Measurements from ENCODE around the gene PCMT1.

Gene PCMT1

DNA sequence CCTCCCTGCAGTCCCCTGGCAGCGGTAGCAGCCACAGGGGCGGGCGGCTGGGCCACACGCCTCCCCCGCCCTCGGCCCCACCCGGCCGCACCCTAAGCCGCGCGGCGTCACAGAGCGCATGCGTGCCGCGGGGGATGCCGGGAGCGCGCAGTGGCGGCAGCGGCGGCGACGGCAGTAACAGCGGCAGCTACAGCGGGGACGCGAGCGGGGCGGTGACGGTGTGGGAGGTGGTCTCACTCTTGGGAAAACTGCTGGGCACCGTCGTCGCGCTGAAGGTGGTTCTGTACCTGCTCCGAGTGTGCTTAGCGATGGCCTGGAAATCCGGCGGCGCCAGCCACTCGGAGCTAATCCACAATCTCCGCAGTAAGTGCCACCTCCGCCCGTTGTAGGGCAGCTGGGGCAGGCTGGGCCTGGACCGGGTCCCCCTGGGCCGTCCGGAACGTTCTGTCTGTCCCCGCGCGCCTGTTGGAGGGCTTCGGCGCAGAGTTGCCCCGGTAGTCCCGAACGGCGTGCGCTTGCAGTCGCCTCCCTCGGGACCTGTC, at the start of gene PCMT1:
Gene PCMT1 (plus strand): TSS at position 148 of the 542 bp plus-strand sequence. CDS start 161 bp downstream, at position 309.
- TF ChIP-seq CTCF (IDR thresholded peaks at IDR 0.05) = no peak

- TF ChIP-seq CTCF (IDR thresholded peaks at IDR 0.05) = no peak
Observed at GRCh38 chr6:149701714-149702113, 47.8 kb upstream of the PCMT1 start.

- no peak for TF ChIP-seq CTCF (IDR thresholded peaks at IDR 0.05)
Observed at GRCh38 chr6:149711711-149712110, 37.8 kb upstream of the PCMT1 start.

DNA sequence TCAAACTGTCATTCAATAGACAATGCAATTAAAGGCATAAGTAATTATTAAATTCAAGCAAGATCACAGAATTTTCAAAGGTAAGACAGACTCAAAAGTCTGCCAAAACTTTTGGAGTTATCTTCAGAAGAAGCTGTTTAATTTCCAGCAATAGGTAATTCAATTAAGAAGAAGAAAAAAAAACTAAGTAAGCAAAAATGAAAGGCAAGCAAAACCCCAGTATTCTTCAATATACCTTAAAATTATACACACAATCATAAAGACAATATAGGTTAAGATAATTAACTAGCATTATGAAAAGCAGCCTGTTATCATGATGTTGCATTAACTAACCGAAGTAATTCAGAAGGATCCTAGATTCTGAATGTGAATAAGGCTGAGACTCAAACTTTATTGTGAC, 35.1 kb upstream of the PCMT1 start:
- TF ChIP-seq CTCF (IDR thresholded peaks at IDR 0.05) = no peak

DNA sequence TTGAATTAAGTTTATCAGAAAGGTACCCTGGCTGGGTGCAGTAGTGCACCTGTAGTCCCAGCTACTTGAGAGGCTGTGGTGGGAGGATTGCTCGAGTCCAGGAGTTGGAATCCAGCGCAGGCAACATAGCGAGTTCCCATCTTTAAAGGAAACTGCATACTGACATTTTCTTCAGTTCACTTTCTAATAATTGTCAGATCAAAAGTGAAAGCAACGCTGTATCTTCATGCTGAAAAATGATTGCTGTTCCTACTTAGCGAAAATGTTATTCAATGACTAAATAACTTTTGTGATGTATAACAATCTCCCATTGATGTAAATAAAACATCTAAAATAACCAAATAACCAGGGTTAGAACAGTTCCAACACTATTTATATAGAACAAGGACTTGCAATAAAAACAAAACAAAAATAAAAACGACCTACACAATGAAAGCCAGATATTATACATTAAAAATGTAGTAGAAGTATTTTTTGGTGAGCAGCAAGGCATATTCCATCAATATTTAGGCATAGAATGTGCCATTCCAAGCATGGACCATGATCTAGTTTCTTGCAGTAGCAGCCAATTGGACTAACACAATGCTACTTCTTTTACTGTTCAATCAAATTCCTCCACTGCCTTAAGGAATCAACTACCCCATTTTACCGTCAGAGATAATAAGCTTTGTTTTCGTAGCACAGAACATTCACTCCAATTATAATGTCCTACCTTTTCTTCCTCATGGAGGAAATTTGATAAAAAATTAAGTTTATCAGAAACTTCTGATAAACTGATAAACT, 33.2 kb upstream of the PCMT1 start:
- no peak for TF ChIP-seq CTCF (IDR thresholded peaks at IDR 0.05)

DNA sequence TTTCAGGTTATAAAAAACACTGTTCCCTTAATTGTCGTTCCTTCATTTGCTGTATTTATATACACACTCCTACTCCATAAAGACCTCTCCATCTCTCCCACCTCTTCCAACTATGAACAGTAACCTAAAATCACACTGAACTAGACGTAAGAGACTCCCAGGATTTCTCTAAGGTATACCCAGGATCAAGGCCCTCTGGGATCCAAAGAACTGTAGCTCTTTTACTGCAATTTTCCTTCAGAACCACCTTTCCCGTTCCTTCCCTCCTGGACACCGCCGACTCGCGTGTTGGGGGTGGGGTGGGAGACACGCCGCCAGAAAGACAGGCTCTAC, 32.3 kb upstream of the PCMT1 start:
- no peak for TF ChIP-seq CTCF (IDR thresholded peaks at IDR 0.05)

- TF ChIP-seq CTCF (IDR thresholded peaks at IDR 0.05) = no peak
Observed at GRCh38 chr6:149717588-149718458, 31.7 kb upstream of the PCMT1 start, which contains the start of gene LATS1. Gene LATS1, minus strand, starts transcription at chr6:149718101. Its CDS starts 15,975 bp downstream, at chr6:149702126.

All from LNCAP (cell line).